SK-N-SH treated with all-trans-retinoic acid at 6 μM for 48 hours (cell line): ENCODE measurements around the gene REXO1.

ENCODE experiments used
- ISL1 ChIP-seq: fragments of 250-450 bp; sonication (Bioruptor Pico); IDR thresholded peaks from 2 replicates; pipeline ENCODE4 v2.1.2; 2022; ENCODE audit warnings: mild to moderate bottlenecking, moderate library complexity
- PATZ1 ChIP-seq: fragments of 250-450 bp; sonication (Bioruptor Pico); IDR thresholded peaks from 2 replicates; pipeline ENCODE4 v1.8.0; 2020; ENCODE audit warnings: mild to moderate bottlenecking, moderate library complexity, borderline replicate concordance
- RARB ChIP-seq: fragments of 250-450 bp; sonication (Bioruptor Pico); IDR thresholded peaks from 2 replicates; pipeline ENCODE4 v1.8.0; 2021; ENCODE audit warnings: mild to moderate bottlenecking, moderate library complexity
- TCF4 ChIP-seq: fragments of 250-450 bp; sonication (Bioruptor Pico); IDR thresholded peaks from 2 replicates; pipeline ENCODE4 v1.8.0; 2021; ENCODE audit warnings: mild to moderate bottlenecking, moderate library complexity, borderline replicate concordance
- ZFP30 ChIP-seq: fragments of 450-650 bp; formaldehyde crosslinking; IDR thresholded peaks from 2 replicates; pipeline ENCODE4 v1.5.0; 2022; ENCODE audit warnings: mild to moderate bottlenecking, moderate library complexity

GRCh38 chr19:1770866-1771576, 77.3 kb downstream of the REXO1 start:
- TF ChIP-seq RARB: no peak
- TF ChIP-seq PATZ1: no peak
- TF ChIP-seq ZFP30: no peak
- no peak for TF ChIP-seq TCF4 (CRISPR knock-in tag)
- no peak for TF ChIP-seq ISL1 (CRISPR knock-in tag)
